Measurements from ENCODE around the gene CRISPLD2.

The CRISPLD2 gene

DNA sequence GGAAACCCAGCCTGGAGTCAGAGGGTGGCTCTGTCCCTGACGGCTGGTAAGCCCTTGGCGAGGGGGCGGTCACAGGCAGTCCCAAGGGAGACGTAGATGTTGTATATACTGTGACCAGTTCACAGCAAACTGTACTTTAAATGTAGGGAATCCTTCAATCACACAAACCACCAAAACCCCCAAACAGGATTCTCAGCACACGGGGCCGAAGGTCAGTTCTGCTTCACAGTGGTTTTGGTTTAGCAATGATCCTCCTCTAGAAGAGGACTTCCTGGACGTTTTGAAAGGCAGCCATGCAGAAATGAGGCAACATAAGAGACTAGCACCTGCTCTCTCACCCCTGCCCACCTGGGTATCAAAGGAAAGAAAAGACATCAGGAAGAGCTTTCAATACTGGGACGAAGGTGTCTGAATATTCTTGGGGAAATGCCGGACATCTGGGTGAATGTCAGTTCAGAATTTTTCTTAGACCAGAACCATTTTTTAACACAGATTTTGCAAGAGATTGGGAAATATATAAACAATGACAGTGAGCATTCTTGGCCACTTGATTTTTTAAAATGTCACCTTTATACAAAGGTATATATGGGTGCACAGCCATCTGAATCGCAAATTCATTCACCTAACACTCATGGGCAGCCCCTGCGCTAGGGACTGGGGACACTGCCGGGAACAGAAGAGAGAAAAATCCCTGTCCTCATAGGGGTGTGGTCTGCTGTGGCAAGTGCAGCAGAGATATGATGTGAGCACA is 74.2 kb downstream of the CRISPLD2 start:
- CTCF ChIA-PET: no interaction called here

GRCh38 chr16:84895016-84895415 is 75.2 kb downstream of the CRISPLD2 start:
- DNase-seq (ENCODE audit: extremely low spot score): no peak
- TF ChIP-seq ELF4 (IDR thresholded peaks at IDR 0.05) (no peak), FOXA1 (IDR thresholded peaks at IDR 0.05) (no peak), BHLHE40 (IDR thresholded peaks at IDR 0.05; ENCODE audit: borderline replicate concordance) (no peak), HDGF (IDR thresholded peaks at IDR 0.05; ENCODE audit: borderline replicate concordance) (no peak), CTBP1 (IDR thresholded peaks at IDR 0.05; ENCODE audit: borderline replicate concordance) (no peak), SP1 (IDR thresholded peaks at IDR 0.05) (no peak), LEF1 (IDR thresholded peaks at IDR 0.05; ENCODE audit: borderline replicate concordance) (no peak), NFRKB (IDR thresholded peaks at IDR 0.05) (no peak), TARDBP (IDR thresholded peaks at IDR 0.05) (no peak)
- POLR2A ChIA-PET: no interaction called here
- CTCF ChIA-PET: no interaction called here

More for the DNA sequence above, 74.2 kb downstream of the CRISPLD2 start:
- POLR2A ChIA-PET: no interaction called here
- no peak for DNase-seq (ENCODE audit: extremely low spot score)
- no peak for TF ChIP-seq NFRKB (IDR thresholded peaks at IDR 0.05)
- TF ChIP-seq ELF4 (IDR thresholded peaks at IDR 0.05): no peak
- TF ChIP-seq ARNT (IDR thresholded peaks at IDR 0.05): no peak
- no peak for TF ChIP-seq LEF1 (IDR thresholded peaks at IDR 0.05; ENCODE audit: borderline replicate concordance)
- TF ChIP-seq FOXM1 (IDR thresholded peaks at IDR 0.05; ENCODE audit: borderline replicate concordance): no peak
- no peak for TF ChIP-seq L3MBTL2 (conservative IDR thresholded peaks at IDR 0.05)
- TF ChIP-seq FOXA1 (IDR thresholded peaks at IDR 0.05): no peak
- no peak for TF ChIP-seq ZNF384 (IDR thresholded peaks at IDR 0.05)

GRCh38 chr16:84896847-84897246 is 77.1 kb downstream of the CRISPLD2 start:
- TF ChIP-seq SUZ12 (IDR thresholded peaks at IDR 0.05): no peak
- TF ChIP-seq SP1 (IDR thresholded peaks at IDR 0.05): no peak
- no peak for TF ChIP-seq FOXK2 (IDR thresholded peaks at IDR 0.05)
- ChIA-PET CTCF (interaction anchor here (0.9 kb wide), 1 partner anchor 142 kb away, joined by 8 read pairs; no protein-coding TSS in a partner anchor), POLR2A (no interaction called here)
- no peak for DNase-seq (ENCODE audit: extremely low spot score)

DNA sequence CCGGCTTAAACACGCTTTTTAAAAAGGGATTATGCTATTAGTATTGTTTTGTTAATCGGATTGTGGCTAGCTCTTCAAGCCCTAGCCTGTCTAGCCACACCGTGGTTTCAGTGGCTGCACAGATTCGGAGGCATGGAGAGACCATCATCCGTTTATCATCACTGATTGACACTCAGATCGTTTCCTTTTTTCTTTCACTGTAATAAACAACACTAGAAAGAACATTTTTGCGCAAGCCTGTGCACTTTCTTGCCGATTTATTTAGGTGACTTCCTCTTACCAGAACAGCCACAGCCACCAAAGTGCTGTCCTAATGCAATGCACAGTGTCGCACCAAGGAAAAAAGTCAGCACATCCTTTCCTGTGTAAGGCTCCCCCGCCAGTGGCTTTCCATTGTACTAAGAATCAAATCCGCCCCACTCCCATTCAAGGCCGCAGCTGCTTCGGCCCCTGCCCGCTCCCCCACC is 78.2 kb downstream of the CRISPLD2 start:
- no peak for DNase-seq (ENCODE audit: extremely low spot score)
- POLR2A ChIA-PET: no interaction called here
- CTCF ChIA-PET: no interaction called here
- TF ChIP-seq SUZ12 (IDR thresholded peaks at IDR 0.05) (no peak), ARNT (IDR thresholded peaks at IDR 0.05) (no peak), L3MBTL2 (conservative IDR thresholded peaks at IDR 0.05) (no peak), HDGF (IDR thresholded peaks at IDR 0.05; ENCODE audit: borderline replicate concordance) (no peak), NFRKB (IDR thresholded peaks at IDR 0.05) (no peak), ZNF384 (IDR thresholded peaks at IDR 0.05) (no peak), TARDBP (IDR thresholded peaks at IDR 0.05) (no peak), FOXK2 (IDR thresholded peaks at IDR 0.05) (no peak), ELF4 (IDR thresholded peaks at IDR 0.05) (no peak), CTBP1 (IDR thresholded peaks at IDR 0.05; ENCODE audit: borderline replicate concordance) (no peak), FOXA1 (IDR thresholded peaks at IDR 0.05) (no peak), BHLHE40 (IDR thresholded peaks at IDR 0.05; ENCODE audit: borderline replicate concordance) (no peak), PKNOX1 (IDR thresholded peaks at IDR 0.05) (no peak), FOXM1 (IDR thresholded peaks at IDR 0.05; ENCODE audit: borderline replicate concordance) (no peak), LEF1 (IDR thresholded peaks at IDR 0.05; ENCODE audit: borderline replicate concordance) (no peak), SP1 (IDR thresholded peaks at IDR 0.05) (no peak)

DNA sequence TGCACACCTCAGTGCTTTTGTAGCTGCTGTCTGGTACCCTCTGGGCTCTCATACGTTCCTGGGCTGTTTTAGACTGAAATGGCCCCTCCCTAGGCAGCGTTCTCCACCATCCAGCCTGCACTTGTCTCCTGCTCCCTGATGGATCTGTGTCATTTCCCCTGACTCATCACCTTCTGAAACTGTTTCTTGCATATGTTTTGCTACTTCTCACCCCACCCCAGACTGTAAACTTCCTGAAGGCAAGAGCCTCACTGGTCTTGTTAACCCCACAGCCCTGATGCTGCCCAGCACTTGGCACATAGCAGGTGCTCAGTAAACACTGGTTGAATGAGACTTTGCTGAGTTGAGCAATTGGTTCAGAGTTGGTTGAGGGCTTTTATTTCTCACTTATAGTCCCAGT is 78.7 kb downstream of the CRISPLD2 start:
- TF ChIP-seq FOXA1 (IDR thresholded peaks at IDR 0.05) (no peak), CTBP1 (IDR thresholded peaks at IDR 0.05; ENCODE audit: borderline replicate concordance) (no peak), SUZ12 (IDR thresholded peaks at IDR 0.05) (no peak), LEF1 (IDR thresholded peaks at IDR 0.05; ENCODE audit: borderline replicate concordance) (no peak)
- DNase-seq (ENCODE audit: extremely low spot score): no peak
- ChIA-PET CTCF (no interaction called here), POLR2A (no interaction called here)

DNA sequence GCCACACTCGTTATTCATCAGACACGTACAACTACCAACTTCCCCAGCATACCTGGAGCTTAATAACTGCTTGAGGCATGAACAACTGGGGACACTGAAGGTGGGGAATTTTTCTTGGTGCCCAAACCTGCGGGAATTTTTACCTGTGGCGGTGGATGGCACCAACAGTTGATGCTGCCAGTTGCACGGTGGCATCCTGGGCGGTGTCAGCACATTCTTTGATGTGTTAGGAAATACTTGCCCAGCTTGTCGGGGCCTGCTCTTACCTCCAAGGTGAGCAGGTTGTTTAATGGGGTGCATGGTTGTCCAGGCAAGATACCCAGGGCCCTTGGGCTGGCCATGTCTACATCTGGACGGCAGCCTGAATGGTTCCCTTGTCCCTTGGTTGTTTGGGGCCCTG is 79.6 kb downstream of the CRISPLD2 start:
- no peak for DNase-seq (ENCODE audit: extremely low spot score)
- CTCF ChIA-PET: interaction anchor here (0.6 kb wide), 2 partner anchors 9 to 34 kb away, joined by 3 read pairs; no protein-coding TSS in a partner anchor
- POLR2A ChIA-PET: no interaction called here
- TF ChIP-seq BHLHE40 (IDR thresholded peaks at IDR 0.05; ENCODE audit: borderline replicate concordance) (no peak), ELF4 (IDR thresholded peaks at IDR 0.05) (no peak), SP1 (IDR thresholded peaks at IDR 0.05) (no peak), HDGF (IDR thresholded peaks at IDR 0.05; ENCODE audit: borderline replicate concordance) (no peak), LEF1 (IDR thresholded peaks at IDR 0.05; ENCODE audit: borderline replicate concordance) (no peak), SUZ12 (IDR thresholded peaks at IDR 0.05) (no peak), FOXM1 (IDR thresholded peaks at IDR 0.05; ENCODE audit: borderline replicate concordance) (no peak), FOXK2 (IDR thresholded peaks at IDR 0.05) (no peak), PKNOX1 (IDR thresholded peaks at IDR 0.05) (no peak)

DNA sequence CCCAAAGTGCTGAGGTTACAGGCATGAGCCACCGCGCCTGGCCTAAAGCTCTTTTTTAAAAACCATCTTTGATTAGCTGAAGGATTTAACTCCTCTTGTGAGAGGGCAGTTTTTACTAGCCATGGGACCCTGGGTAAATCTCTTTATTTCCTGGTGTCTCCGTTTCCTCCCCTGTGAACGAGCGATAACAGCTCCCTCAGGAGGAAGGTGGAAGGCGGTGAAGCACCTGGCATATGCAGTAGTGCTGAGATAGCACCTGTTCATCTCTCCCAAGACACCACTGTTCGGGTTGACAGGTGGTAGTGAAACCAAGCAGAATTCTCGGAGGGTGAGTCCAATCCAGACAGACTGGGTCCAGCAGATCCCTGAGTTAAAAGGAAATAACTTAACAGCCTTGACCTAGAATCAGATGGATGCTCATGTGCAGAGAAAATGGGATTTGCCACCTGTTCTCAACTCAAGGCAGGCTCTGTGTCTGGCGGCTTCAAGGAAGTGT is 86.2 kb downstream of the CRISPLD2 start:
- DNase-seq (ENCODE audit: extremely low spot score): no peak
- ChIA-PET POLR2A (no interaction called here), CTCF (no interaction called here)
- TF ChIP-seq HDGF (IDR thresholded peaks at IDR 0.05; ENCODE audit: borderline replicate concordance) (no peak), SUZ12 (IDR thresholded peaks at IDR 0.05) (no peak), L3MBTL2 (conservative IDR thresholded peaks at IDR 0.05) (no peak), SP1 (IDR thresholded peaks at IDR 0.05) (no peak), FOXK2 (IDR thresholded peaks at IDR 0.05) (no peak), BHLHE40 (IDR thresholded peaks at IDR 0.05; ENCODE audit: borderline replicate concordance) (no peak), FOXA1 (IDR thresholded peaks at IDR 0.05) (no peak), ARNT (IDR thresholded peaks at IDR 0.05) (no peak), LEF1 (IDR thresholded peaks at IDR 0.05; ENCODE audit: borderline replicate concordance) (no peak), TARDBP (IDR thresholded peaks at IDR 0.05) (no peak), ZNF384 (IDR thresholded peaks at IDR 0.05) (no peak), PKNOX1 (IDR thresholded peaks at IDR 0.05) (no peak), CTBP1 (IDR thresholded peaks at IDR 0.05; ENCODE audit: borderline replicate concordance) (no peak), NFRKB (IDR thresholded peaks at IDR 0.05) (no peak), ELF4 (IDR thresholded peaks at IDR 0.05) (no peak)
